C4-2B (cell line): ENCODE measurements around the gene UNC13B.
"Not testable (repeated sequence)": the region's sequence is repeated elsewhere in the genome, so short reads cannot be mapped to it uniquely, and the experiment has no call there.

Experiments
- H3K27ac ChIP-seq: fragments of 450-650 bp; 2 replicates; pipeline ENCODE4 v1.5.1; 2017
- ZFX ChIP-seq: fragments of 450-650 bp; IDR thresholded peaks from 2 replicates; pipeline ENCODE4 v1.6.1; 2017
- TF ChIP-seq, protein P1 (sequence below): fragments of 450-650 bp; conservative IDR thresholded peaks from 2 replicates; pipeline ENCODE4 v1.5.1; 2017; ENCODE audit warnings: mild to moderate bottlenecking

The UNC13B gene

DNA sequence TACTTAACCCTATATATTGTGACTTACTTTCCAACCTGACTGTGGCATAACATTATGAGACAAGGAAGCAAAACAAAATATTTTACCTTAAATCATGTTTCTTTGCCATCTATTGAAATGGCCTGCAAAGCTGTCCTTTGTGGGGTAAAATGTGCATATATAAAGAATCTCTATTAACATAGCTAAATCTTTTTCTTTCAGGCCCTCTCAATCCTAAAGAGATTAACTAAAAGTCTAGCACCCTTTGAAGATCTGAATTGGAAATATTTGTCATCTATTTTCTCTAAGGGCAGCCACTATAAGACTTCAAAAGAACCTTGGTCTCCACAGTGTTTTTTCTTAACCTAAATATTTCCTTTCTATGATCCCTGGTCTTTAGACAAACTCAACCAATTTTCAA, 5.0 kb upstream of the UNC13B start:
- H3K27ac ChIP-seq = no peak overlapping the region
- TF ChIP-seq, protein P1, sequence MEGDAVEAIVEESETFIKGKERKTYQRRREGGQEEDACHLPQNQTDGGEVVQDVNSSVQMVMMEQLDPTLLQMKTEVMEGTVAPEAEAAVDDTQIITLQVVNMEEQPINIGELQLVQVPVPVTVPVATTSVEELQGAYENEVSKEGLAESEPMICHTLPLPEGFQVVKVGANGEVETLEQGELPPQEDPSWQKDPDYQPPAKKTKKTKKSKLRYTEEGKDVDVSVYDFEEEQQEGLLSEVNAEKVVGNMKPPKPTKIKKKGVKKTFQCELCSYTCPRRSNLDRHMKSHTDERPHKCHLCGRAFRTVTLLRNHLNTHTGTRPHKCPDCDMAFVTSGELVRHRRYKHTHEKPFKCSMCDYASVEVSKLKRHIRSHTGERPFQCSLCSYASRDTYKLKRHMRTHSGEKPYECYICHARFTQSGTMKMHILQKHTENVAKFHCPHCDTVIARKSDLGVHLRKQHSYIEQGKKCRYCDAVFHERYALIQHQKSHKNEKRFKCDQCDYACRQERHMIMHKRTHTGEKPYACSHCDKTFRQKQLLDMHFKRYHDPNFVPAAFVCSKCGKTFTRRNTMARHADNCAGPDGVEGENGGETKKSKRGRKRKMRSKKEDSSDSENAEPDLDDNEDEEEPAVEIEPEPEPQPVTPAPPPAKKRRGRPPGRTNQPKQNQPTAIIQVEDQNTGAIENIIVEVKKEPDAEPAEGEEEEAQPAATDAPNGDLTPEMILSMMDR = no peak
- TF ChIP-seq ZFX = no peak

DNA sequence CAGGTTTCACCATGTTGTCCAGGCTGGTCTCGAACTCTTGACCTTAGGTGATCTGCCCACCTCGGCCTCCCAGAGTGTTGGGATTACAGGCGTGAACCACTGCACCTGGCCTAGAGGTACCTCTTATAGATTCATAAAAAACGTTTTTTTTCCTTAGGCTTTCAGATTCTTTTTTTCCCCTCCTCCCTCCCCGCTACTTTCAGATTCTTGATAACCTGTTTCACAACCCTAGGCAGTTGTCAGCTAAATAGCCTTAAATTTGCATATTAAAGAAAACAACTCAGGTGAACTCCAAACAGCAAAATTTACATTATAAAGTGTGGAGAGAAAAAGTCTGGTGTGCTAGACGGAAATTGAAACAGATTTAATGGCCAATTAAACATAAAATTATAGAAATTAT, 4.0 kb upstream of the UNC13B start:
- H3K27ac ChIP-seq = not testable (repeated sequence)

DNA sequence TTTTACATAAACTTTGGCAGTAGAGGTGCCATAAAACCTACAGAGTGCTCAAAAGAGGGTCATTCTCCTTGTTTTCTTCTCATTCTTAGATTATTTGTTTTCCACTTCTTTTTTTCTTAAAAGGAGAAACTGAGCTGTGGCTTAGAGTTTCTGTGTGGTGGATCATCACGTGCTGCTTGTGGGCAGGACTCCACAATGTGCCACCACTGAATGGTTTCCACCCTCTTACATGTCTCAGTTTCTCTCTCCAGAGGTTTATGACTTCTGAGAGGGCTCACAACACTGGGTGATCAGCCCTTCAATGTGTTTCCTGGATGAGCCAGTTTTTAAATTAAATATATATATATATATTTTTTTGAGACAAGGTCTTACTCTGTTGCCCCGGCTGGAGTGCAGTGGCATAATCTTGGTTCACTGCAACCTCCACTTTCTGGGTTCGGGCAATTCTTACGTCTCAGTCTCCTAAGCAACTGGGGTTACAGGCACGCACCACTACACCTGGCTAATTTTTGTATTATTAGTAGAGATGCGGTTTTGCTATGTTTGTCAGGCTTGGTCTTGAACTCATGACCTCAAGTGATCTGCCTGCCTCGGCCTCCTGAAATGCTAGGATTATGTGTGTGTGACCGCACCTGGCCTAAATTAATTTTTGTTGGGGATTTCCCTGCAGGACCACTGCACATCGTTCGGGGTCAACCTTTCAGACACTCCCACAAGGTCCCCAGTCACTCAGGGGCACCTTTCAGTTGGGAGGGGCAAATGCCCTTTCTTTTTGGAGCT, 3.1 kb upstream of the UNC13B start:
- H3K27ac ChIP-seq = no peak overlapping the region
- TF ChIP-seq, protein P1 = no peak
- TF ChIP-seq ZFX = no peak

DNA sequence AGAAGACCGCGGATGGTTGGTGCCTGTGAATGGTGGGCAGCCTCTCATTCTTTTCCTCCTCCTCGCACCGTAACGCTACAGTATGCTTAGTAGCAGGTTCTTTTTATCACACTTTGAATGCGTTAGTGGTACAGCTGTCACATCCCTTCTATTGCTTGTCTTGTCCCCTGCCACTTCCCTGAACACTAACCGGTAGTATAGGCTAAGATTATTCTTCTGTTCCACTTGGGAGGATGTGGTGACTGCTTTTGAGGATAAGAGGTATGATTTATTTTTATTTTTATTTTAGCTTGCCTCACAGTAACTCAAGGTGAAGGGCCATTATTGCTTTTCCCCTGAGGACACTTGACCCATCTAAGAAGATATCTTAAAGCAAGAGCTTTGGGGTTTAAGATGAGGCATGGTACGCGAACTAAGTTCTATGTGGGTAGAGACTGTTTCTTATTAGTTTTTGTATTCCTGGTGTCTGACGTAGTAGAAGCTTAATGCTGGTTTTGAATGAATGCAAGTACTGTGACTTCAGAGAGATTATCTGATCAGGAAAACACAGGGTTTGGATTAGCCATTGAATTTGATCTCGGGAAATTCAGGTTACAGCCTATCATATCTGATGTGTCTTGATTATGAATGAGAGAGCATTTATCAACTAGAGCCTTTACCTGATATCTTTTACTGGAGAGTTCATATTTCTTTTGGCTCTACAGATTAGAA, 951 bp downstream of the UNC13B start:
- no peak for TF ChIP-seq ZFX
- TF ChIP-seq, protein P1 = no peak
- H3K27ac ChIP-seq = peak overlapping the region; percentile 85

DNA sequence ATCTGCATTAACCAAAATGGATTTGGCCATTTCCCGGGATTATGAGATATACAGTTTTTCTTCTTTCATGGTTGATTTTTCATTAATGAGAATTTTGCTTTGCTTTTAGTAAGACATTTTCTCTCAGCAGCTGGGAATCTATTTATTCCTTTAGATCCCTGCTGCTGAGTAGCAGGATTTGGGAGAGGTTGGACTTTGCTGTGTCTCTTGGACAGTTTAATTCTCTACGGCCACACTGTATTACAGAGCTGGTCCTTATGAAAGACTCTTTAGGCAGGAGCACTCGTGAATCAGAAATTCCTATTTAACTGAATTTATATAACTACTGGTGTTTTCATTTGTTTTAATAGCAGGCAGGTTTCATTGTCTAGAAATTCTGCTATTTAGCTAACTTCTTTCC, 1.6 kb downstream of the UNC13B start:
- no peak for TF ChIP-seq ZFX
- TF ChIP-seq, protein P1 = no peak
- no peak overlapping the region for H3K27ac ChIP-seq

DNA sequence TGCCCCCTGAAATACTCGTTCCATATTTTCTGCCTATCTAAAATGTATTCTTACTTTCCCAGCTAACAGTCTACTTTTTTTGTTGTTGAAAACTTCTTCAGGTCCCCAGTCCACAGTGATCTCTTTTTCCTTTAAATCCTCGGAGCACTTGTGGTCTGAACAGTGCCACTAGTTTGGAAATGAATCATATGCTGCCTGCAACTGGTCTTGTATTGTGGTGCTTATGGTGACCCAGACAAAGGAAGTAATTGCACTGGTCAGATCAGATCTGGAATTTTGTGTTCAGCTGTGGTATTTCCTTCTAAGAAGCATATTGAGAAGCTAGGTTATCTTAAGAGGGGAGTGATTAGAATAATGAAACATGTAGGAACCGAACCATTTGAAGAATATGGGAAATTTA, 2.9 kb downstream of the UNC13B start:
- no peak overlapping the region for H3K27ac ChIP-seq
- TF ChIP-seq ZFX = no peak
- TF ChIP-seq, protein P1 = no peak

DNA sequence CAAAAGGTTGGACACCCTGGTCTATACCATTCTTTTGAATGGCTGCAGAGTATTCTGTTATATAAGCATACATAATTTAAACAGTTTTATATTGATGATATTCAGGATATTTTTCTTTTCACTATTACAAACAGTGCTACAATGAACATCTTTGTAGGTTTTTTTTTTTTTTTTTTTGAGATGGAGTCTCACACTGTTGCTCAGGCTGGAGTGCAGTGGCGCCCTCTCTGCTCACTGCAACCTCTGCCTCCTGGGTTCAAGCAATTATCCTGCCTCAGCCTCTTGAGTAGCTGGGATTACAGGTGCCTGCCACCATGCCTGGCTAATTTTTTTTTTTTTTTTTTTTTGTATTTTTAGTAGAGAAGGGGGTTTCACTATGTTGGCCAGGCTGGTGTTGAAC, 5.6 kb downstream of the UNC13B start:
- H3K27ac ChIP-seq = not testable (repeated sequence)

DNA sequence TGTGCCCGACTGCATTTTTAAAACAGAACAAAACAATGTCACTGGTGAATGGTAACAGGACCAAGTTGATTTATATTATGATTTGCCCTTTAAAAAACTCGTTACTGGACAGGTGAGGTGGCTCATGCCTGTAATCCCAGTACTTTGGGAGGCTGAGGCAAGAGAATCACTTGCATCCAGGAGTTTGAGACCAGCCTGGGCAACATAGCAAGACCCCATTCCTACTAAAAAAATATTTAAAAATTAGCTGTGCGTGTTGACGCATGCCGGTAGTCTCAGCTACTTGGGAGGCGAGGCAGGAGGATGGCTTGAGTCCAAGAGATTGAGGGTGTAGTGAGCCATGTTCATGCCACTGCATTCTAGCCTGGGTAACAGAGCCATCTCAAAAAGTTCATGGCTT, 7.2 kb downstream of the UNC13B start:
- TF ChIP-seq ZFX = no peak
- TF ChIP-seq, protein P1 = no peak
- no peak overlapping the region for H3K27ac ChIP-seq
